Mammary epithelial cell (primary cell): ENCODE data around the gene PRKAR2B.

Source experiments
- EZH2 ChIP-seq: IDR thresholded peaks from 2 replicates; pipeline ENCODE4 v1.6.1; 2012; ENCODE audit warnings: low read length, inconsistent platforms, borderline replicate concordance
- TF ChIP-seq, protein P1 (sequence below), 2 donors: IDR thresholded peaks in 1 of 2; conservative IDR thresholded peaks in 1 of 2; 2 replicates each; pipeline ENCODE4 v1.5.1; 2011 to 2012; ENCODE audit warnings: inconsistent platforms in 2 of 2, low read length in 2 of 2, mild to moderate bottlenecking in 2 of 2, control low read depth in 1 of 2, low read depth in 1 of 2; ENCODE audit not compliant: insufficient read depth in 1 of 2; ENCODE audit errors: extremely low read depth in 1 of 2

DNA sequence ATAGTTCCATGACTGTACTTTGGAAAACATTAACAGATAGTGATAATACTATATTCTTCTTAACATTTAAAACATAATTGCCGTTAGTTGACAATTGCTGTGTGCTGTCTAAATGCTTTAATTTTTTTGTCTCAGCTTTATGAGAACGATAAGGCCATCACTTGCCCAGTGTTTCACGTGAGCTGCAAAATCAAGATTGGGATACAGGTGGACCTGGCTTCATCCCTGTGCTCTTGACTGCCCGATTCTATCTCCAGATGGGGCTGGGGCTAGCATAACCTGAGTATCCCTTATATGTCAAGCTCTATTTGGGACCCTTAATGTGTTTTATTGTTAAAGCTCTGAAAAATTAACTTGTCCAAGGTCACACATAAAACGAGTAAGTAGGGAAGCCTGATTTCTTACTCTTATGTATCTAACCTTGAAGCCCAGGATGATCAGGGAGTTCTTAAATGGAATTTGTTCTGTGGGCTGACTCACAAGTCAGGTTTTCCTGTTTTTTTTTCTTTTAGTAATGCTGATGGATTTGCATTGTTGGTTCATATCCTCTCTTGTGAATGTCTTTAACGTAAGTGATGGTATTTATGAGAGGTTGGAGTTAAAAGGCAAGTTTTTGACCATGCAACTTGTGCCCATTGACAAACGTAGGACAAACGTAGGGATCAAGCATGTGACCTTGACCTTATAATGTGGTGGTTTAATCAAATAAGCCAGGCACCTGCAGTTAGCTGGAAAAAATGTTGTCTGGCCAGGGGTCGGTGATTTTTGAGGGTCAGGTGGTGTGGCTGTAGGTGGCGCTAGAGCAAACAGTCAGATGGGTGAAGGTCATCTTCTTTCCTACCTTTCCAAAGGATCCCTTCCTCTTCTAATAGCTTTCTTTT is 3.6 kb downstream of the PRKAR2B start:
- TF ChIP-seq, protein P1, sequence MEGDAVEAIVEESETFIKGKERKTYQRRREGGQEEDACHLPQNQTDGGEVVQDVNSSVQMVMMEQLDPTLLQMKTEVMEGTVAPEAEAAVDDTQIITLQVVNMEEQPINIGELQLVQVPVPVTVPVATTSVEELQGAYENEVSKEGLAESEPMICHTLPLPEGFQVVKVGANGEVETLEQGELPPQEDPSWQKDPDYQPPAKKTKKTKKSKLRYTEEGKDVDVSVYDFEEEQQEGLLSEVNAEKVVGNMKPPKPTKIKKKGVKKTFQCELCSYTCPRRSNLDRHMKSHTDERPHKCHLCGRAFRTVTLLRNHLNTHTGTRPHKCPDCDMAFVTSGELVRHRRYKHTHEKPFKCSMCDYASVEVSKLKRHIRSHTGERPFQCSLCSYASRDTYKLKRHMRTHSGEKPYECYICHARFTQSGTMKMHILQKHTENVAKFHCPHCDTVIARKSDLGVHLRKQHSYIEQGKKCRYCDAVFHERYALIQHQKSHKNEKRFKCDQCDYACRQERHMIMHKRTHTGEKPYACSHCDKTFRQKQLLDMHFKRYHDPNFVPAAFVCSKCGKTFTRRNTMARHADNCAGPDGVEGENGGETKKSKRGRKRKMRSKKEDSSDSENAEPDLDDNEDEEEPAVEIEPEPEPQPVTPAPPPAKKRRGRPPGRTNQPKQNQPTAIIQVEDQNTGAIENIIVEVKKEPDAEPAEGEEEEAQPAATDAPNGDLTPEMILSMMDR (conservative IDR thresholded peaks at IDR 0.05 in 1 of 2, IDR thresholded peaks at IDR 0.05 in 1 of 2; ENCODE audit: extremely low read depth in 1 of 2, insufficient read depth in 1 of 2, low read depth in 1 of 2, low read length in 2 of 2) = no peak
- no peak for TF ChIP-seq EZH2
